CD8-positive, alpha-beta memory T cell (primary cell): ENCODE measurements around the gene GPC6. TPM values are rescaled to one million over a fixed set of nuclear protein-coding genes. Genes with fewer than 3 reads are reported as not detected.

ENCODE experiments used
- CTCF ChIA-PET: fragments of 350-600 bp; sonication (Branson Sonifier 250); formaldehyde crosslinking; loops from one replicate; lab custom pipeline; 2021; ENCODE audit warnings: antibody characterized with exemption; lab: Charles Lee
- POLR2A ChIA-PET: fragments of 350-600 bp; sonication (Branson Sonifier 250); formaldehyde crosslinking; loops from one replicate; lab custom pipeline; 2021; ENCODE audit warnings: antibody characterized with exemption; lab: Charles Lee
- DNase-seq, 5 donors: peaks; one replicate each; pipeline versions ENCODE4 v3.0.0 to v3.0.0-alpha.2; 2020 to 2022; ENCODE audit warnings: mixed read lengths in 1 of 5
- H3K27ac ChIP-seq: one replicate; pipeline ENCODE4 v1.7.0; 2013; ENCODE audit warnings: low read depth, mild to moderate bottlenecking, low read length, moderate library complexity
- H3K27me3 ChIP-seq: 2 replicates; pipeline ENCODE4 v1.7.0; 2013; ENCODE audit warnings: low read length, mild to moderate bottlenecking; ENCODE audit not compliant: insufficient read depth, poor library complexity, severe bottlenecking
- H3K36me3 ChIP-seq: 2 replicates; pipeline ENCODE4 v1.7.0; 2013; ENCODE audit warnings: mild to moderate bottlenecking, low read length, moderate library complexity; ENCODE audit not compliant: insufficient read depth
- H3K4me1 ChIP-seq: 2 replicates; pipeline ENCODE4 v1.7.0; 2013; ENCODE audit warnings: mild to moderate bottlenecking, low read length, moderate library complexity; ENCODE audit not compliant: insufficient read depth
- H3K4me3 ChIP-seq: 2 replicates; pipeline ENCODE4 v1.7.0; 2013; ENCODE audit warnings: mild to moderate bottlenecking, low read length
- H3K9me3 ChIP-seq: 2 replicates; pipeline ENCODE4 v1.7.0; 2013; ENCODE audit warnings: mild to moderate bottlenecking, low read length
- H3K27ac Mint-ChIP-seq, 8 donors: one replicate each; pipeline ENCODE4 v1.8.0; 2020 to 2021; ENCODE audit warnings: mixed read lengths in 8 of 8, mild to moderate bottlenecking in 6 of 8, inconsistent platforms in 3 of 8, moderate library complexity in 3 of 8
- H3K27me3 Mint-ChIP-seq, 2 donors: one replicate each; pipeline ENCODE4 v1.8.0; 2020 to 2021; ENCODE audit warnings: mixed read lengths in 2 of 2, mild to moderate bottlenecking in 1 of 2, moderate library complexity in 1 of 2
- H3K36me3 Mint-ChIP-seq, 3 donors: one replicate each; pipeline ENCODE4 v1.8.0; 2020 to 2021; ENCODE audit warnings: mixed read lengths in 3 of 3, inconsistent platforms in 1 of 3, mild to moderate bottlenecking in 1 of 3
- H3K4me1 Mint-ChIP-seq, 3 donors: one replicate each; pipeline ENCODE4 v1.8.0; 2020 to 2021; ENCODE audit warnings: mixed read lengths in 3 of 3, inconsistent platforms in 1 of 3, mild to moderate bottlenecking in 1 of 3
- H3K4me3 Mint-ChIP-seq, 7 donors: one replicate each; pipeline ENCODE4 v1.8.0; 2020 to 2021; ENCODE audit warnings: mixed read lengths in 7 of 7, mild to moderate bottlenecking in 6 of 7, moderate library complexity in 4 of 7, inconsistent platforms in 2 of 7
- H3K9me3 Mint-ChIP-seq, 5 donors: one replicate each; pipeline ENCODE4 v1.8.0; 2020 to 2022; ENCODE audit warnings: mixed read lengths in 5 of 5, mild to moderate bottlenecking in 3 of 5, moderate library complexity in 2 of 5, inconsistent platforms in 1 of 5
- polyA plus RNA-seq: library from polyadenylated mRNA; unstranded; fragments of 300-500 nt; fragmentation: Illumina TruSeq; gene quantifications from one replicate; pipeline ENCODE4 v1.2.3, GENCODE V29; 2021
- total RNA-seq, 2 experiments: library from RNA; stranded (reverse); gene quantifications; one replicate each; pipeline ENCODE4 v1.2.3, GENCODE V29; 2021

GPC6 gene
- total and polyA plus RNA-seq, 3 experiments from 2014 or later, result not detected

DNA sequence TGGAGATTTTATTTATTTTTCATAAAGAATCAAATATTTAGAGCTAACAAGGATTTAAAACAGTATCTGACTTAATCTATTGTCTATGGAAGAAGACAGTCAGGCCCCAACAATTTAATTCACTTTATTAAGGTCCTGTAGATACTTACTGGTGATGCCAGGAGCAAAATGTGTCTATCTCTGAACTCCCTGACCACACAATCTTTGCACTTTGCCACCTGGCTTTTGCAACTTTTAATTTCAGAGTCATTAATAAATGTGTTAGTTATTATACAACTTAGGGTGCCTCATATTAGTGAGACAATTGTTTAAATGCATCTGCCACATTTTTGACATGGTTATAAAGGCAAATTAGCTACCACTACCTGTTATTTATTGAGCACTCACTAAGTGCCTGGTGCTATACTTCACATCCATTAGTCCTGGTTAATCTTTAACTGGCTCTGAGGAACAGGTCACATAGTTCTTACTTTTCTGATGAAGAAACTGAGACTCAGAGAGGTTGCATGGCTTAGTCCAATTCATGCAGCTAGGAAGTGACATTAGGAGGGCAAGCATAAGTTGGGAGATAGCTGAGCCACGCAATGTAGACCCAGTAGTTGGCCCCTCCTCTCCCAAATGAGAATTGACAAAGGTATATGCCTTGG, 955.0 kb downstream of the GPC6 start:
- Mint-ChIP-seq H3K4me1 (peaks cover 5 to 9% (median 8%) of the 10 kb centered on the region in 3 donors), H3K36me3 (peaks cover 0 to 5% (median 1%) of the 10 kb centered on the region in 3 donors), H3K4me3 (no peak overlapping the region), H3K27ac (no peak overlapping the region), H3K27me3 (peaks cover 2 to 7% of the 10 kb centered on the region in 2 donors), H3K9me3 (no peaks in the 10 kb centered on the region)
- no peak overlapping the region for H3K27ac ChIP-seq
- no peaks in the 10 kb centered on the region for H3K4me1 ChIP-seq
- CTCF ChIA-PET, result no interaction called here
- no peaks in the 10 kb centered on the region for H3K27me3 ChIP-seq
- POLR2A ChIA-PET, result no interaction called here
- H3K4me3 ChIP-seq, result no peak overlapping the region
- H3K9me3 ChIP-seq, result no peaks in the 10 kb centered on the region
- no peak for DNase-seq
- no peaks in the 10 kb centered on the region for H3K36me3 ChIP-seq

DNA sequence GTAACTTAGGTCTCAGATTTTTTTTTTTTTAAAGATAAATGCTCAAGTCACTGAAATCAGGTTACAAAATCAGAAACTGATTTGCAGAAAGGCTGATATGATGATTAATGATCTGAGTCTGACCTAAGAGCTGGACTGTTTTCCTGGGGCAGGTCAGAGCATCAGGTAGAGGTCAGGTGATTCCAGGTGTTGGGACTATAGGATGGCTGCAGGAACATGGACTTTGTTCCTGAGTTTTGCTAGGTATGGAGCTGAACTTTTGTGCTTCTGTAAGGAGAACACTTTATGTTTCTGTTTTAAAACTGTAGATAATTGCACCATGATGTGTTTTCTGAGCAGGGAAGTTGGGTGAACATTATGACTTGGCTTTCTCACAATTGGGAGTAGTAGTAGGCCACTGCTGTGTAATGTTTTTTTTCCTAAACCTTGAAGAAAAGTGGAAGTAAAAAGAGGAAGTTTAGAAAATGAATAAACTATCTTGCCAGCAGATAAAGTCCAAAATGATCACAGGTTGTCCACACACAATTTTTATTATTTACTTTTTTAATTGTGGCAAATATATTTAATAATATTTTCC, 955.7 kb downstream of the GPC6 start:
- H3K27me3 Mint-ChIP-seq, result peaks cover 2 to 7% of the 10 kb centered on the region in 2 donors

DNA sequence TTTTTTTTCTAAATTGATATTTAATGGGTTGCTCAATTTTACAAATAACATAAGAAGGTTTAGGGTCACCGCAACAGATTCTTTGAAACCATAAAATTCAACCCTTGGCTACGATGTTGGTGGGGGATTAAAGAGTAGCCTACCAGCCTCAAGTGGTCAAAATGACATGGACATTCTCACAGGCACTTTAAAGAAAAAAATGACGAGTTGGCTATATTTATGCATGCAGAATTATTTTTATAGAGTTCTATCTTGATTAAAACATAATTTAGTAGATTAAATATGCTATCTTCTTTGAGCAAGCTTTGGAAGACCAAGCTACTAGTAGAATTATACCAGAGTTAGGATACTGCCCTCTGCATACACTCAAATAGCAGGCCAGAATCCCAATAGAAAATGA, 959.9 kb downstream of the GPC6 start:
- Mint-ChIP-seq H3K9me3 (no peaks in the 10 kb centered on the region), H3K36me3 (peaks cover 0 to 5% (median 1%) of the 10 kb centered on the region in 3 donors), H3K27ac (no peak overlapping the region), H3K4me3 (no peak overlapping the region), H3K4me1 (no peaks in the 10 kb centered on the region), H3K27me3 (peaks cover 4 to 12% of the 10 kb centered on the region in 2 donors)
- Histone ChIP-seq H3K4me3 (no peak overlapping the region), H3K27ac (no peak overlapping the region), H3K9me3 (no peaks in the 10 kb centered on the region), H3K36me3 (no peaks in the 10 kb centered on the region), H3K27me3 (no peaks in the 10 kb centered on the region), H3K4me1 (no peaks in the 10 kb centered on the region)
- CTCF ChIA-PET, result no interaction called here
- no peak for DNase-seq
- POLR2A ChIA-PET, result no interaction called here

More for the DNA sequence above, 955.7 kb downstream of the GPC6 start:
- no peak overlapping the region for H3K4me3 Mint-ChIP-seq
- H3K27ac Mint-ChIP-seq, result no peak overlapping the region
- H3K36me3 ChIP-seq, result no peaks in the 10 kb centered on the region
- H3K27ac ChIP-seq, result no peak overlapping the region
- H3K4me1 ChIP-seq, result no peaks in the 10 kb centered on the region
- POLR2A ChIA-PET, result no interaction called here
- peaks cover 0 to 5% (median 1%) of the 10 kb centered on the region in 3 donors for H3K36me3 Mint-ChIP-seq
- H3K4me3 ChIP-seq, result no peak overlapping the region
- H3K9me3 ChIP-seq, result no peaks in the 10 kb centered on the region
- no peaks in the 10 kb centered on the region for H3K27me3 ChIP-seq
- CTCF ChIA-PET, result no interaction called here
- peaks cover 5 to 9% (median 8%) of the 10 kb centered on the region in 3 donors for H3K4me1 Mint-ChIP-seq
- no peaks in the 10 kb centered on the region for H3K9me3 Mint-ChIP-seq
- no peak for DNase-seq

DNA sequence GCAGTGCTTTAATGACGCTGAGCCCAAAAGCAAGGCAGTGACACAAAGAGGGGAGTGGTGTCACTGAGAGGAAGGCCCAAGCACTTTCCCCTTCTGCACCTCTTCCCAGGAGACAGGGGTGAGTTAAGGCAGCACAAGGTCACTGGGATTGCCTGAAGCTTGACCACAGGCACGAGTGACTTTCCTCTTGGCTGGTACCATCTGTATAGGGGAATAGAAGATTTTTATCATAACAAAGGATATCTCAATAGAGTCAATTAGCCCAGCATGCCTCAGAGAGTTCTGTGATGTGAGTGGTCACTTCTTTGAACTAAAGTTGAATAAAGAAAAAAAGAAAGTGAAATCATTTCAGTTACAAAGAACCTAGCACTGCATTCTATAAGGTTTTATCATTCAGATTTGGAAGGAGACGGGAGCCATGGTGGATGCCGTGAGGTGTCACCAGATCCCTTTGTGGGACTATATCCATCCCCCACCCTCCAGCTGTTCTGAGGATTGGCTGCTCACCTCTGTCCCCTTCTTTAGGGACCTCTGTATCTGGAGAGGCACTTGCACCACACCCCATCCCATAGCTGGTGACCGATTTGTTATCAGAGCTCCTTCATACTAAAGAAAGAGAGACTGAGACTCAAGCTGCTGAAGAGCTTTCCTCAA, 961.7 kb downstream of the GPC6 start:
- Histone ChIP-seq H3K9me3 (no peaks in the 10 kb centered on the region), H3K36me3 (no peaks in the 10 kb centered on the region), H3K27me3 (no peaks in the 10 kb centered on the region), H3K4me1 (no peaks in the 10 kb centered on the region), H3K27ac (no peak overlapping the region), H3K4me3 (no peak overlapping the region)
- no peak for DNase-seq
- Mint-ChIP-seq H3K27me3 (peaks cover 4 to 12% of the 10 kb centered on the region in 2 donors), H3K9me3 (no peaks in the 10 kb centered on the region), H3K36me3 (peaks cover 0 to 5% (median 1%) of the 10 kb centered on the region in 3 donors), H3K4me1 (no peaks in the 10 kb centered on the region), H3K27ac (no peak overlapping the region), H3K4me3 (no peak overlapping the region)
- ChIA-PET CTCF (no interaction called here), POLR2A (no interaction called here)

DNA sequence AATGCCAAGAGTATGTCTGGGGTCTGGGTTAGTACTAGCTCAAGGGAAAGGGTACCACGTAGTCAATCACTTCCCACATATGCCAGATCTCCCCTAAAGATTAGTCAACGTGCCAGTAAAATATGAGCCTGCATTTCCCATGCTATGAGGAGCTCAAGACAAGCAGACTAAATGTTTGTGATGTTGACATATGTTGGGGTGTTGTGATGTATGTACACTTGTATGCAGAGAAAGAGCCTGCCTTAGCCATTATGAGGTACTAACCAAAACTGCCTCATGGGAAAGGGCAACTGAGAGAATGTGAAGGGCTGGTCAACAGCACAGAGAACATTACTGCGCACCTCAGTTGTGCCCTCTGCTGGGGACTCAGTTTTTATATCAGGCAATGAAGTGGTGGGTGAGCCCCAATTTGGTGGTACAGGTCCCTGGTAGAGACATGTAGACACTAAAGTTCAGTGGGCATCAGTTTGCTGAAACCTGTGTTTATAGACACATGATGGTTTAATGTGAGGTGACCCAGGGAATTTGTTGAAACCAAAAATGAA, 965.9 kb downstream of the GPC6 start:
- H3K36me3 Mint-ChIP-seq, result no peaks in the 10 kb centered on the region
- no peaks in the 10 kb centered on the region for H3K36me3 ChIP-seq
- no peaks in the 10 kb centered on the region for H3K9me3 ChIP-seq
- no peak overlapping the region for H3K4me3 Mint-ChIP-seq
- DNase-seq, result no peak
- no peak overlapping the region for H3K27ac ChIP-seq
- peaks cover 3 to 7% of the 10 kb centered on the region in 2 donors for H3K27me3 Mint-ChIP-seq
- ChIA-PET CTCF (no interaction called here), POLR2A (no interaction called here)
- no peak overlapping the region for H3K27ac Mint-ChIP-seq
- H3K4me1 ChIP-seq, result no peaks in the 10 kb centered on the region
- H3K27me3 ChIP-seq, result no peaks in the 10 kb centered on the region
- H3K4me1 Mint-ChIP-seq, result no peaks in the 10 kb centered on the region
- no peak overlapping the region for H3K4me3 ChIP-seq
- no peaks in the 10 kb centered on the region for H3K9me3 Mint-ChIP-seq

DNA sequence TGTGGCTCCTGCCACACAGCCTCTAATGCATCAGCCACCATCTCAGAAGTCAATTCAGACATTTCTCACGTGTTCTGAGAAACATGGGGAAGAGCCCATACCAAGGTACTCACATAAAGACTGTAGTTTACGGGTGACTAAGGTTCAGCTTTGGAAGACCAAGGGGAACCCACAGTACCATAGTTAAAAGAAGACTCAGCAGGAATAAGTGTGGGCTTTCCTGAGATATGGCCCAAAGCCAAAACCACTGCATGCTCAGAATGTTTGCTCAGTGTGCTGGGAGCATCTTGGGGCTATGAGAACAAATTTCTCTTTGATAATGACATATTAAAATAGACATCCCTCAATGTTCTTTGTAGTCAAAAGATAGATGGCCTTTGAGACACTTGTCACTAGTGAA, 969.1 kb downstream of the GPC6 start:
- H3K36me3 Mint-ChIP-seq, result no peaks in the 10 kb centered on the region
- no peak overlapping the region for H3K27ac Mint-ChIP-seq
- no peak overlapping the region for H3K4me3 Mint-ChIP-seq
- H3K27me3 Mint-ChIP-seq, result peaks cover 0 to 3% of the 10 kb centered on the region in 2 donors
- H3K4me1 Mint-ChIP-seq, result no peaks in the 10 kb centered on the region
- Histone ChIP-seq H3K27me3 (no peaks in the 10 kb centered on the region), H3K36me3 (no peaks in the 10 kb centered on the region), H3K4me1 (no peaks in the 10 kb centered on the region), H3K4me3 (no peak overlapping the region), H3K27ac (no peak overlapping the region), H3K9me3 (no peaks in the 10 kb centered on the region)
- ChIA-PET POLR2A (no interaction called here), CTCF (no interaction called here)
- DNase-seq, result no peak
- no peaks in the 10 kb centered on the region for H3K9me3 Mint-ChIP-seq

DNA sequence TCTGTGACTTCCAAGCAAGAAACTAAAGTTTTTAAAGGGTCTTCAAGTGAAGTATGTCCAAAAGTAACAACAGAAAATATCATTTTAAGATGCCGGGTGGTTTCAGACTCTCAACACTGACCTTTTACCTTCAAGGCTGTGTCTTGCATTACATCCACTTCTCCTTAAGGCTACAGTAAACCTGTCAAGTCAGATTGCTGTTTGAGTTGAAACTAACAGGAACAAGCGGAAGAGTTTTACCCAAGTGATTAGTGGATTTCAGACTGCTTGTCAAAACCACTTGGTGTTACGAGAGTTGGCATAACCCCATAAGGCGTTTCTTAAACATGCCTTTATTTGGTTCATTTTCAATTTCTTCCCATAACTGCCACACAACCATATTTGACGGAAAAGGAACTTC, 969.8 kb downstream of the GPC6 start:
- no peaks in the 10 kb centered on the region for H3K27me3 ChIP-seq
- no peak overlapping the region for H3K27ac ChIP-seq
- no peaks in the 10 kb centered on the region for H3K36me3 ChIP-seq
- no peaks in the 10 kb centered on the region for H3K36me3 Mint-ChIP-seq
- no peak for DNase-seq
- no peak overlapping the region for H3K4me3 ChIP-seq
- H3K4me1 ChIP-seq, result no peaks in the 10 kb centered on the region
- no peak overlapping the region for H3K4me3 Mint-ChIP-seq
- no peak overlapping the region for H3K27ac Mint-ChIP-seq
- CTCF ChIA-PET, result no interaction called here
- no peaks in the 10 kb centered on the region for H3K9me3 ChIP-seq
- POLR2A ChIA-PET, result no interaction called here
- H3K27me3 Mint-ChIP-seq, result peaks cover 0 to 3% of the 10 kb centered on the region in 2 donors
- no peaks in the 10 kb centered on the region for H3K9me3 Mint-ChIP-seq
- no peaks in the 10 kb centered on the region for H3K4me1 Mint-ChIP-seq

DNA sequence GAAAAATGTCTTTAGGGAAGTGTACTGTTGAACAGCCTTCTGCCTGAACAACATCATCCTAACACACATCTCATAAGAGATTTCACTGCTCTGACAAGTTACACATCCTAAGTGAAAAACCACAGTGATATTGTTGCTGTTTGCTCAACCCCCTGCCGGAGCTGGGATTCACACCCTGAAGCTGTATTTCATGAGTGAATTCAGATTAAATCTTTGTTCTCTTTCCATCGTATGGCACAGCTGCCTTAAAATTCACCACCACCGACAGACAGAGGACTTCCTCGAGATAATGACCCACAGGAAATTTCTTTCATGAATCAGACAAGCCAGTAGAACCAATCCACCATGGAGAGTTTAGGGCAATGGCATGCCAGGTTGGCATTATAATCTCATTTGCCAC, 972.1 kb downstream of the GPC6 start:
- H3K27me3 Mint-ChIP-seq, result peaks cover 0 to 3% of the 10 kb centered on the region in 2 donors
- POLR2A ChIA-PET, result no interaction called here
- H3K9me3 Mint-ChIP-seq, result no peaks in the 10 kb centered on the region
- H3K4me3 Mint-ChIP-seq, result no peak overlapping the region
- no peak for DNase-seq
- Histone ChIP-seq H3K27me3 (no peaks in the 10 kb centered on the region), H3K4me1 (no peaks in the 10 kb centered on the region), H3K36me3 (no peaks in the 10 kb centered on the region), H3K4me3 (no peak overlapping the region), H3K9me3 (no peaks in the 10 kb centered on the region), H3K27ac (no peak overlapping the region)
- no peaks in the 10 kb centered on the region for H3K4me1 Mint-ChIP-seq
- no peak overlapping the region for H3K27ac Mint-ChIP-seq
- H3K36me3 Mint-ChIP-seq, result no peaks in the 10 kb centered on the region
- CTCF ChIA-PET, result no interaction called here
